Islet of Langerhans (tissue), 1 donor: ENCODE measurements around the gene TWIST2.

Experiments
- FAIRE-seq: peaks from one replicate; lab custom pipeline; 2011; peaks lifted over from hg19 to GRCh38; lab: Jason Lieb, UNC

TWIST2 gene

GRCh38 chr2:238942080-238942725 lies 94.3 kb downstream of the TWIST2 start:
- FAIRE-seq, result no peak

GRCh38 chr2:238942726-238943300 lies 94.9 kb downstream of the TWIST2 start:
- no peak for FAIRE-seq

- no peak for FAIRE-seq
These were observed 95.6 kb downstream of the TWIST2 start for GRCh38 chr2:238943338-238944067.

- FAIRE-seq, result no peak
These were observed 97.7 kb downstream of the TWIST2 start for GRCh38 chr2:238945433-238946150.

GRCh38 chr2:238946318-238947242 lies 98.7 kb downstream of the TWIST2 start:
- no peak for FAIRE-seq

GRCh38 chr2:238947243-238947760 lies 99.4 kb downstream of the TWIST2 start:
- no peak for FAIRE-seq

- FAIRE-seq, result no peak
These were observed 100.2 kb downstream of the TWIST2 start for GRCh38 chr2:238947920-238948710.

- no peak for FAIRE-seq
These were observed 101.1 kb downstream of the TWIST2 start for GRCh38 chr2:238948765-238949641.

GRCh38 chr2:238949710-238950345 lies 101.9 kb downstream of the TWIST2 start:
- no peak for FAIRE-seq

- no peak for FAIRE-seq
These were observed 102.7 kb downstream of the TWIST2 start for GRCh38 chr2:238950551-238950950.

GRCh38 chr2:238952261-238952919 lies 104.5 kb downstream of the TWIST2 start:
- no peak for FAIRE-seq

- FAIRE-seq, result no peak
These were observed 107.1 kb downstream of the TWIST2 start for GRCh38 chr2:238954841-238955591.

- no peak for FAIRE-seq
These were observed 108.0 kb downstream of the TWIST2 start for GRCh38 chr2:238955648-238956531.

- no peak for FAIRE-seq
These were observed 108.8 kb downstream of the TWIST2 start for GRCh38 chr2:238956676-238957075.
